NCI-H2081 (cell line): ENCODE data around the gene TBC1D4.

Experiments
- DNase-seq, 2 experiments: peaks; one replicate each; lab custom pipeline; 2025; lab: John Stamatoyannopoulos, UW

The TBC1D4 gene

GRCh38 chr13:75391432-75392100, 90.4 kb downstream of the TBC1D4 start:
- no peak for DNase-seq

GRCh38 chr13:75390229-75390628, 91.7 kb downstream of the TBC1D4 start:
- no peak for DNase-seq

- no peak for DNase-seq
These were observed 96.3 kb downstream of the TBC1D4 start for GRCh38 chr13:75385708-75386083.

- DNase-seq, result peak; percentile 20 to 82
These were observed 96.9 kb downstream of the TBC1D4 start for GRCh38 chr13:75384879-75385707.

GRCh38 chr13:75383064-75383715, 98.8 kb downstream of the TBC1D4 start:
- DNase-seq, result no peak

GRCh38 chr13:75378301-75378700, 103.7 kb downstream of the TBC1D4 start:
- DNase-seq, result no peak

GRCh38 chr13:75376792-75377402, 105.1 kb downstream of the TBC1D4 start:
- no peak for DNase-seq

GRCh38 chr13:75375329-75375728, 106.6 kb downstream of the TBC1D4 start:
- no peak for DNase-seq

GRCh38 chr13:75373988-75374387, 108.0 kb downstream of the TBC1D4 start:
- no peak for DNase-seq

GRCh38 chr13:75372923-75373841, 108.8 kb downstream of the TBC1D4 start:
- DNase-seq, result no peak

GRCh38 chr13:75372517-75372916, 109.5 kb downstream of the TBC1D4 start:
- peak in 1 of 2 experiments; percentile 10 for DNase-seq

- DNase-seq, result no peak
These were observed 110.8 kb downstream of the TBC1D4 start for GRCh38 chr13:75371203-75371602.

GRCh38 chr13:75370774-75371173, 111.2 kb downstream of the TBC1D4 start:
- no peak for DNase-seq

GRCh38 chr13:75369981-75370380, 112.0 kb downstream of the TBC1D4 start:
- no peak for DNase-seq

- no peak for DNase-seq
These were observed 113.8 kb downstream of the TBC1D4 start for GRCh38 chr13:75368167-75368566.

- no peak for DNase-seq
These were observed 115.3 kb downstream of the TBC1D4 start for GRCh38 chr13:75366380-75367280.

GRCh38 chr13:75365724-75366173, 116.2 kb downstream of the TBC1D4 start:
- no peak for DNase-seq

GRCh38 chr13:75364131-75364713, 117.7 kb downstream of the TBC1D4 start:
- no peak for DNase-seq

- no peak for DNase-seq
These were observed 118.6 kb downstream of the TBC1D4 start for GRCh38 chr13:75363371-75363770.

- no peak for DNase-seq
These were observed 119.9 kb downstream of the TBC1D4 start for GRCh38 chr13:75362026-75362425.
